Stimulated activated CD4-positive, alpha-beta T cell treated with anti-CD3 and anti-CD28 coated beads, Interleukin-12 subunit alpha, Interleukin-12 subunit beta, amount 100 ng/mL, for 48 hours (primary cell): Measurements from ENCODE around the gene PPP1R14D.
"Not testable (repeated sequence)": the region's sequence is repeated elsewhere in the genome, so short reads cannot be mapped to it uniquely, and the experiment has no call there.

Source experiments
- DNase-seq, 3 donors: peaks; one replicate each; pipeline ENCODE4 v3.0.0-alpha.2; 2020; ENCODE audit warnings: low read depth in 2 of 3, low spot score in 1 of 3

The PPP1R14D gene, protein sequence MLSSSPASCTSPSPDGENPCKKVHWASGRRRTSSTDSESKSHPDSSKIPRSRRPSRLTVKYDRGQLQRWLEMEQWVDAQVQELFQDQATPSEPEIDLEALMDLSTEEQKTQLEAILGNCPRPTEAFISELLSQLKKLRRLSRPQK

DNA sequence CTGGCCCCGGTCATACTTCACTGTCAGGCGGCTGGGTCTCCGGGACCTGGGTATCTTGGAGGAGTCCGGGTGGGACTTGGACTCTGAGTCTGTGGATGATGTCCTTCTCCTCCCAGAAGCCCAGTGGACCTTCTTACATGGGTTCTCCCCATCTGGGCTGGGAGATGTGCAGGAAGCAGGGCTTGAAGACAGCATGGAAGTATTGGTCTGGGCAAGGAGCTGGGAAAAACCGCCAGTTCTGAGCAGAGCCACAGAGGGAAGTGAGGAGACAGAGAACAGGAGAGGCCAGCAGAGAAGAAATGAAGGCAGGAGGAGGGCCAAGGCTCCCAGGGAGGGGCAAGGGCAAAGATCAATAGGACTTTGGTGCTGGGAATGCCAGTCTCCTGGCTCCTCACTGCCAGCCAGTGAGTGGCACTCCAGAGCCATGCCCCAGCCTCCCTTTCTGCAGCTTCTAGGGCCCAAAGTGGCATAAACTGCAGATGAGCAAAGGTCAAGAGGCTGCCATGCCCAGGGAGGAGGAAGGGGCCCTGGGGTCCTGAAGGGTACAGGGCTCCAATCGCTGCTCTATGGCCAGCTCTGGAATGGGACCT is at the start of gene PPP1R14D:
Gene PPP1R14D, minus strand, starts transcription at position 262 of the 590 bp plus-strand sequence. Its CDS starts 67 bp downstream, at position 195.
- DNase-seq = no peak

DNA sequence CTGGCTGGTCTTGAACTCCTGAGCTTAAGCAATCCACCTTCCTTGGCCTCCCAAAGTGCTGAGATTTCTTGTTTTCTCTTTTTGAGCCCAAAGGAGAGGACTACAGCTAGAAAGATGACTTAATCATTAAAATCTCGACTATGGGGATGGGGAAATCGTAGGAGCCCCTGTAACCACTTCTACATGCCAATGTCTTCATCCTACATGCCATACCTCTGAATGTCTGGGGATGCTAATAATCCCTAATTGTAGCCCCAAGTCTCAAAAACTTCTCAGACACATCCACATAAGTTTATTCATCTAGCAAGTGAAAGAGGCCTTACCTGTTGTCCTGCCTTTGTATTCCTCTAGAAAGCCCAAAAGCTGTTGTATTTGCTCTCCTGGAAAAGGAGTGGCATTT is 49.2 kb upstream of the PPP1R14D start:
- no peak for DNase-seq

DNA sequence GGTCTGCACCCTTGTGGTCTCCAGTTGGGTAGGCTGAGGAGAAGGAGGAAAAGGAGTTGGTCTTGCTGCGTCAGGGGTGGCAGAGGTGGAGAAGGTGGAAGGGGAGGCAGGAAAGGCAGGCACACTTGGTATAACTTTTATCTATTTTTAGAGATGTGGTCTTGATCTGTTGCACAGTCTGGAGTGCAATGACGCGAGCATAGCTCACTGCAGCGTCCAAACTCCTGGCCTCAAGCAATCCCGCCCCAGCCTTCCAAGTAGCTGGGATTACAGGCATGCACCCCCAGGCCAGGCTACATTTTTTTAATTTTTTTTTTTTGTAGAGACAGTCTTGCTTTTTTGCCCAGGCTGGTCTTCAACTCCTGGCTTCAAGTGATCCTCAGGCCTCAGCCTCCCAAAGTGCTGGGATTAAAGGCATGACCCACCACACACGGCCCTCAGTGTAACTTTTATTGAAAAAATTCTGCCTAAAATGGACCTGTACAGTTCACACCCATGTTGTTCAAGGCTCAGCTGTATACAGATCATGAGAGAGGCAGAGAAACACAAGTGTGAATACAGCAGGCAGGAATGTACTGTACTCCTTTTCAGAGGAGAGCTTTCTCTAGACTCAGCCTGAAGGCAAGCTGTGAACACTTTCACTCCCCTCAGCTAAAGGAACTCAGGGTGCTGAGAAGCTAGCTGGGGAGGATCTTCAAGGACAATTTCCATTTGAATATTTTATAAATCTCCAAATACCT is 47.7 kb upstream of the PPP1R14D start:
- DNase-seq = no peak

DNA sequence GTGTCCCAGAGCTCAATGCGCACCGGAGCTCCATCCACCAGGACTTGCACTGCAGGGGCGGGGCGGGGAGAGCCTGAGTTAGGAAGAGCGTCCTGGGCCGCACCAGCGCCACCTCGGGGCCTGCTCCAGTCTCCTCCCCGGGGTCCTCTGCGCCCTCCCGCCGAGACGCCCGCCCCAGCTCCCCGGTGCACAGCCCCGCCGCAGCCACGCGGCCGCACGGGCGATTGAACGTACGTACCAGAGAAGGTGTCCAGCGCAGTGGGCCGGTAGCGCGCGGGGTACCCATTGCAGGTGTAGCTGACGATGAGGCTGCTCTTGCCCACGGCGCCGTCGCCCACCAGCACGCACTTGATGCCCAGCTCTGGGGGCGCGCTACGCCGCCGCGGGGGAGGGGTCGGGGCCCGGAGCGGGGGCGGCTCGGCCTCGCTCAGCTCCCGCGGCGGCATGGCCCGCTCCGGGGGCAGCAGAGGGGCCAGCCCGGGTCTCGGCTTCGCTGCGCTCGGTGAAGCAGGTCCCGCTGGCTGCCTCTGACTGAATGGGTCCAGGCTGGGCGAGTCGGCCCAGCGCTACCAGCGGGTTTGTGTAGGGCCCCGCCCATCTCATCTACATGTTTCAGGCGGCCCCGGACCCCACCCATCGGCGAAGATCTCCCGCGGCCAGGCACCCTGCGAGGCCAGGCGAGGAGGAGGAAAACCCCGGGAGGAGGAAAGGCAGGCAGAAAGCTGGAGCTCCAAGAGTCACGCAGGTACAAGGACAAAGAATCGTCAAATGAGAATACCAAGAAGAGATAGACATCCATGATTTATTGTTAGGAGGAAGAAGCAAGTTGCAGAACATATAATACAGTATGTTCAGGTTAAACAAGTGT is 45.4 kb upstream of the PPP1R14D start, which contains the start of gene RHOV:
Gene RHOV, minus strand, starts transcription at position 541 of the 868 bp plus-strand sequence. Its CDS starts 95 bp downstream, at position 446.
- DNase-seq = peak in 2 of 3 donors; percentile 23 to 44

DNA sequence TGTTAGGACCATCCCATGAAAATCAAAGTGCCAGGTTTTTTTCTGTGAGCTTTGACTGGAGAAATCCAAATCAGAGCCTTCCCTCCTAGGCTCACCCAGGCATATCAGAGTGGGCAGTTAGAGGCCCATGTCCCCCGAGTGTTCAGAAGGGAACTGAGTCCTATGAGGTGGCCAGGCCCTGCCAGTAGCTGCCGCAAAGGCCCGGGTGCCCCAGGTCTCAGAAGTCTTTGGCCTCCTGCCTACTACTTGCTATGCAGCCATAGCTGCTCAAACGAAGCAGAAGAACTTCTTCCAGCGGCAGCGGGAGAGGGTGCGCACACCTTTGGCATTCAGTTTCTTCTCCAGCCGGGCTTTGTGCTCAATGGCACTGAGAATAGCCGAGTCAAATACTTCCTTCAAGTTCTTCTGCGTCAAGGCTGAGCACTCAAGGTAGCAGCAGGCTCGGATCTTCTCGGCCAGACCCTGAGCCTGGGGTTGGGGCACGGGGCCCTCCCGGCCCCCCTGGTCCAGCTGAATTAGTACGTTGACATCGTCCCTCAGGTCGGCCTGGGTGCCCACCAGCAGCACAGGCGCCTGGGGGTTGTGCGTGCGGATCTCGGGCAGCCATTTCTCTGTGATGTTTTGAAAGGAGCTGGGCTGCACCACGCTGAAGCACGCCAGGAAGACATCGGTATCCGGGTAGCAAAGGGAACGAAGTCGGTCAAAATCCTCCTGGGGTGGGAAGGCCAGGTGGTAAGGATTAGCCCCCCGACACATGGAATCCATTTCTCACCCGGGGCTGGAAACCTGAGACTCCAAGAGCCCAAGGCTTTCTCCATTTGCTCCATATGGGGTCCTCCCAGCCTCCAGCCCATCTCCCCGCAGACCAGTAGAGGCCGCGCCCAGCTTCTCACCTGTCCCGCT is 44.5 kb upstream of the PPP1R14D start:
- DNase-seq = no peak

DNA sequence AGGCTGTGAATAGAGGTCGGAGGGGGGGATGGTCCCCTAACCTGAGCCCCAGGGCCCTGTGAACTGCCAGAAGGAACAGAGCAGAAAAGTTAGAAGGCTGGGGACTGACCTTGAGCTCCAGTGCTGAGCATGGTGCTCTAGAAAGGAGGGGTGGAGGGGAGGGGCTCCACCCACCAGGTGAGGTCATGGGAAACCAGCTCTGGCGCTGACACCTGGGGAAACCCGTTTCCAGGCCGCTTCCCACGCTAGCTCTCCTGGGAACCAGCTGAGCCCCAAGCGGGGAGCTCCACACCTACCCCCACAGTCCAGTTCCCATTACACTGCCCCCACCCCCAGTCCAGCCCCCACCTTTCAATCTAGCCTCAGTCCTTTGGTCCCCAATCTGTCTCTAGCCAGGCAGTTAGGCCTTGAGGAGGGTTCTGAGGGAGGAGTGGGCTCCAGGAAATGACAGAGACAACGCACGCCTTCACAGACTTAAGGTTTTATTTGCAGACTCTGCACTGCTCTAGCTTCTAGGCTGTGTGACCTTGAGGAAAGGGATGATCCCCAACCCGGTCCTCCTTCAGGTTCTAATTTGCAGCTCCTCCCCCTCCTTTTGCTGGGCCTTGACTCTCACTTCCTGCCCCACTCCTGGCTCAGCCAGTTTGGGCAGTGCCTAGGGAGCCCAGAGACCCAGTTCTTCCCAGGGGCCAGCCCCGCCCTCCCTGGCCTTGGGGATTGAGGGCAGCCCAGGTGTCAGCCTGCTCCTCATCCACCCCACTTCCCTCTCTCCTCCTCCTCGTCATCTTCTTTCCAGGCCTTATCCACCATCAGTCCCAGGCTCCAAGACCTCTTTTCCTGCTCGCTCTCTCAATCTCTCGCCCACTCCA is 43.5 kb upstream of the PPP1R14D start:
- no peak for DNase-seq

DNA sequence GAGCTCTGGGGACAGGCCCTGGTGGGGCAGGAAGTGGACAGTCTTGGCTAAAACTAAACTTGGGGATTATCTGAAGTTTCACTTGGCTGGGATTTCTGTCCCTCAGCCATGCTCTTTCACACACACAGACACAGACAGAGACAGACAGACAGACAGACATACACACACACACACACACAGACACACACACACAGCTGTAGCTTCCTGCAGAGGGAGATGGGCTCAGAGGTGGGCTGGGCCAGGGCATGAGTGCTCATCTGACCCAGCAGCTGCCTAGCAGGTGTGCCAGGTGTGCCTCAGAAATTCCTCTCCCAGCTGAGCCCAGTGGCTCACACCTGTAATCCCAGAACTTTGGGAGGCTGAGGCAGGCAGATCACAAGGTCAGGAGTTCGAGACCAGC is 42.2 kb upstream of the PPP1R14D start:
- no peak for DNase-seq

DNA sequence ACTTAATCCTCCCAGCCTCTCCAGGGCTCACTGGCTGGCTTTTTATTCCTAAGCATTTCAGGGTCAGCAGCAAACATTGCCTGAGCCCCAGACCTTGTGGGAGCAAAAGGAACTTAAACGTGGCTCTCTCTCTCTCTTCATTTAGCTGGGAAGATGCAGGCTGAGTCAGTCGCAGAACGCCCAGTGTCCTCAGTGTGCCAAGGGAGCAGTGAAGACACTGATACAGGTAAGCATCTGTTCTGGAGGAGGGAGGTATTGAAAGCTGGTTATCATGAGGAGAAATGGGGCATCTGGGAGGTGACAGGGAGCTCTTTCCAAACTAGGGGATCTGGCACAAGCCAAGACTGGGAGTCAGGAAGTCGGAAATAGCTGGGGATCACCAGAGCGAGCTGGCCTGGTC is 41.2 kb upstream of the PPP1R14D start:
- DNase-seq = no peak

DNA sequence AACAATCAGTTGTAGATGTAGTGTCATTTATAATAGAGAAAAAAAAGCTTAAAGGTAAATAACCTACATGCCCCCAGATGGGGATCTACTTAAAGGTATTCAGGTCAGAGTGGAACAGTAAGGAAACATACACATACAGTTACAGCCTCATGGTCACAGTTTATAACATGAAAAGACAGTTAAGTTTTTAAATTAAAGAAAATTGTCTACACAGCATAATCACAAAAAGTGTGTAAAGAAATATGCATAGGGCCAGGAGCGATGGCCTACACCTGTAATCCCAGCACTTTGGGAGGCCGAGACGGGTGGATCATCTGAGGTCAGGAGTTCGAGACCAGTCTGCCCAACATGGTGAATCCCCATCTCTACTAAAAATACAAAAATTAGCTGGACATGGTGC is 38.7 kb upstream of the PPP1R14D start:
- DNase-seq = no peak

DNA sequence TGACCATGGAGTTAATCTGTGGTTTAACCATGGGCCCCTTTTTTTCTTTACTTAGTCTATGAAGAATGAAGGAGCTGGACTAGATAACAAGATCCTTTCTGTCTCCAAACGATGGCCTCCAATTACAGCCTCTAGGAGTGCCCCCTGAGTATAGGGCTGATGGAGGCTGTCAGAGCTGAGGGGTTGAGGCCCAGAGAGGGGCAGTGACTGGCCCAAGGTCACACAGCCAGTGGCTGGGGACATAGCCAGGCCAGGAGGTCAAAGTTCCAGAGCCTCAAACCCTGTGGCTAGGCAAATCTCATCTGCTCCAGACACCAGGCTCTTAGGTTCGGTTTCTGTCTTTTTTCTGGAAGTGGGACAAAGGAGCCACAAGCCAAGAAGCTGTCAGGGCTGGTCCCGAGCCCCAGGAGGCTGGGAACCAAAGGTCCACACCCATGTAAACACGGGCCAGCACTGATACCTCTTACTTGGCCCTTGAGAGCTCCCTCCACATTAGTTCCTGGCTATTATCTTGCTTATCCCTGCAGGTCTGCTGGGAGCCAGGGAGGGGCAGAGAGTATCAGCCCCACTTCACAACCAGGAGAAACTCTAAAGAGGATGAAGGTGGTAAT is 35.3 kb upstream of the PPP1R14D start:
- DNase-seq = no peak

DNA sequence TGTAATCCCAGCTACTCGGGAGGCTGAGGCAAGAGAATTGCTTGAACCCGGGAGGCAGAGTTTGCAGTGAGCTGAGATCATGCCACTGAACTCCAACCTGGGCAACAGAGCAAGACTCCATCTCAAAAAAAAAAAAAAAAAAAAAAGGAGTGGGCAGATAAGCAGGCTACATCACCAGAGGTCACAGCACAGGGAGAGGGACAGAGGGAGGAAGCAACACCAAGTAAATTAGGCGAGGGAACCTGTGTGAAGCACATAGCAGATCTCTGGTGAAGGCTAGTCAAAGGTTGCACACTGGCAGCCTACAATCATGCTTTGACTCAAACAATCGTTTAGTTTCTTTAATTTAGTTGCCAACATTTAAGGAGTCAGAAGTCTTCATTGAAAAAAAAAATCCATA is 32.6 kb upstream of the PPP1R14D start:
- DNase-seq = not testable (repeated sequence)

DNA sequence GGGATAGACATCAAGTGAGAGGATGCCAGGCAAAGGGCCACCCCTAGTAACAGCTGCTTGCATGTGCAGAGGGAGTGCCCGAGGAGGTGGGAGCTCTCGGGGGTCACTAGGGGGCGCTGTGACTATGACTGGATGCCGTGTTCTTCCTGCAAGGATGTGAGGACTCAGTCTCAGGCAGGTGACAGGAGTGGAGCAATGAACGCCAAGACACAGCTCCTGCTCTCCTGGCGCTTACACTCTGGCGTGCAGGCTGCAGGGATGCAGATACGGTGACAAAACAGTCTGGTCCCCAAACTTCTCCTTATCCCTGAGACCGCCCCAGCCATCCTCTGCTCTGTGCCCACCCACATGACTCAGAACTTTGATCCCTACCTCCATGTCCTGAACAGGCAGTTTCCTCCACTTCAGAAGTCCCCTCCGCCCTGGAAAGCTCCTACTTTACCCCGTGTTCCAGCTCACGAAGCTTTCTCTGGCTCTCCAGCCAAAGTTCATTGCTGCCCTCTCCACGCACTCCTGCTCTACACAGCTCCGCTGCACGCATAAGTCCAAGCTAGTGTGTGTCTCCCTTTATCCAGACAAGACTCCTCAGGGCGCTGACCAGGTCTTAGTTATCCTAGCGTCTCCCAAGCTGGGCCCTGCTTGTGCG is 30.8 kb upstream of the PPP1R14D start:
- DNase-seq = peak; percentile 81 to 87 (median 82)

DNA sequence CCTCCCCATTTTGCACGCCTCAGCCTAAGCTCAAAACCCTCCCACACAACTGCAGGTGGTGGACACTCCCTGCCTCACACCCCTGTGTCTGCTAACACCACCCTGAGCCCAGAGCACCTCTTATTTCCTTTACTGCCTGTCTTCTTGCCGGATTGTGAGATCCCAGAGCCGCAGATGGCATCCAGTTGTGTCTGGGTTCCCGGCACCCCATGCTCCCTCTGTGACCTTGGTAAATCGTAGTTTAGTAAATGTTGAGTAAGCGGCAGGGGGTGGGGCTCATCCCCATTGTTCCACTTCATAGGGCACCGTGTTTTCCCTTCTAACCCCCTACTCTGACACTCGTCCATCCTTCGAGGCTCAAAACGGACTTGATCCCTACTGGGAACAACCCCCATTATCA is 30.2 kb upstream of the PPP1R14D start:
- DNase-seq = no peak

DNA sequence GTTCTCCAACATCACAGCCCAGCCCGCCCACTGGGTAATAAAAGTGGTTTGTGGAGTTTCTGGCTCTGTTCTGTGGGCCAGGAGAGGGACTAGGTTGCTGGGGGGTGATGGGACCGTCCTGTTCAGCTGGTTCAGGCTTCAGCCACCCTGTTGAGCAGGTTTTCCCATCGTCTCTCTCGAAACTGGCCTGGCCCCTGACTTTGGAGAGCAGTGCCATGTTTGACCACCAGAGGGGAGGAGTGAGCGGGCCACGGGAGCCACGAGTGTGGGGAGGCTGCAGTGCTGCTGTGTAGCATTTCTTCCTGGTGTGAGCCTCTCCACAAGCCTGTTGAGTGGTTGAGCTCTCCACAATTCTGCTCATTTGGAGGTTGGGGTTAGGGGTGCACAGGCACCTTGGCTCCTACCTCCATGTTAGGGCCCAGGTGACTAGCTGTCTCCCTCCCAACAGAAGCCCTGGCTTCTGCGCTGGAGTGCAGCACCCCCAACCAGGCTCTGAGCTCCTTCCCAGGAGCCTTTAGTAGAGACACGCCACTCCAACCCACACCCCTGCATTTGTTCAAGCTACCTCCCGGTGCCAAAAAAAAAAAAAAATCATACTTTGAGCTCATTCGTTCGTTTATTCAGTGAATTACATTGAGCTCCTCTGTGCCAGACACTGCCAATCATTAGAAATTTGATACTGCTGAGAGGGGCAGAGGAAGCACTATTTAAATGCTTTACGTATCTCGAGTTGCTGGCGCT is 29.3 kb upstream of the PPP1R14D start:
- DNase-seq = peak; percentile 71 to 92 (median 71)

DNA sequence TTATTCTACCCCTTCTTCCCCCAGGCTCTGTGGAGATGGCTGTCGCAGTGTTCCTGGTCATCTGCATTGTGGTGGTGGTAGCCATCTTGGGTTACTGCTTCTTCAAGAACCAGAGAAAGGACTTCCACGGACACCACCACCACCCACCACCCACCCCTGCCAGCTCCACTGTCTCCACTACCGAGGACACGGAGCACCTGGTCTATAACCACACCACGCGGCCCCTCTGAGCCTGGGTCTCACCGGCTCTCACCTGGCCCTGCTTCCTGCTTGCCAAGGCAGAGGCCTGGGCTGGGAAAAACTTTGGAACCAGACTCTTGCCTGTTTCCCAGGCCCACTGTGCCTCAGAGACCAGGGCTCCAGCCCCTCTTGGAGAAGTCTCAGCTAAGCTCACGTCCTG is 28.2 kb upstream of the PPP1R14D start:
- no peak for DNase-seq

DNA sequence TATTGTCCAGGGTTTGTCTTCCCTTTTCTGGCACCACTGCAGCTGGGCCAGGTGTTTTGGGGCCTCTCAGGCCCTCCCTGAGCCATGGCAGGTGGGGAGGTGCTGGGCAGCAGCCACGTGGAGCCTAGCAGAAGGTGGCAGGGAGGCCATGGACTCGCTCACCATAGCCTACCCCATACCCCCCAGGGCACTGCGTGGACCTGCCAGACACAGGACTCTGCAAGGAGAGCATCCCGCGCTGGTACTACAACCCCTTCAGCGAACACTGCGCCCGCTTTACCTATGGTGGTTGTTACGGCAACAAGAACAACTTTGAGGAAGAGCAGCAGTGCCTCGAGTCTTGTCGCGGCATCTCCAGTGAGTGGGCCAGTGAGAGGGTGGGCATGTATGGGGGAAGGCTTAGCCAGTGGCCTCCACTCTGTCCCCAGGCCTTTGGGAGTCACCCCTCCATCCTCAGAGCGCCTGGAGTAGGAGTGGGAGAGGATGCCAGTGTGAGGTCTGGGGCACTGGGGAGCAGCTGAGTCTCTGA is 27.3 kb upstream of the PPP1R14D start:
- DNase-seq = no peak

DNA sequence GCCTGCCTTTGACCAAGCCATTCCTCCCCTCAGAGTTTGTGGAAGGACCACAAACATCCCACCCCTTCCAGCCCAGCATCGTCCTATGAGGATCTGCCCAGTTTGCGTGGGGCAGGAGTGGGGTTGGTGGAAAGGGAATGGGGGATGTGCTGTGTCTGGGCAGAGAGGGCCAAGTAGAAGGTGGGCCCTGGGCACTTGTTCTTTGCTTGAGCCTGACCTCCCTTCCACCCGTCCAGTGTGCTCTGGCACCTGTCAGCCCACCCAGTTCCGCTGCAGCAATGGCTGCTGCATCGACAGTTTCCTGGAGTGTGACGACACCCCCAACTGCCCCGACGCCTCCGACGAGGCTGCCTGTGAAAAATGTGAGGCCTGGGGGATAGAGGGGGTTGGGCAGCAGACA is 25.7 kb upstream of the PPP1R14D start:
- DNase-seq = no peak
